ENCODE measurements around the gene CTNNA2. TPM values are rescaled to one million over a fixed set of nuclear protein-coding genes. Genes with fewer than 3 reads are reported as not detected.

CTNNA2 gene
- total RNA-seq, 1 experiment from 2014 or later, result 5.5 TPM

DNA sequence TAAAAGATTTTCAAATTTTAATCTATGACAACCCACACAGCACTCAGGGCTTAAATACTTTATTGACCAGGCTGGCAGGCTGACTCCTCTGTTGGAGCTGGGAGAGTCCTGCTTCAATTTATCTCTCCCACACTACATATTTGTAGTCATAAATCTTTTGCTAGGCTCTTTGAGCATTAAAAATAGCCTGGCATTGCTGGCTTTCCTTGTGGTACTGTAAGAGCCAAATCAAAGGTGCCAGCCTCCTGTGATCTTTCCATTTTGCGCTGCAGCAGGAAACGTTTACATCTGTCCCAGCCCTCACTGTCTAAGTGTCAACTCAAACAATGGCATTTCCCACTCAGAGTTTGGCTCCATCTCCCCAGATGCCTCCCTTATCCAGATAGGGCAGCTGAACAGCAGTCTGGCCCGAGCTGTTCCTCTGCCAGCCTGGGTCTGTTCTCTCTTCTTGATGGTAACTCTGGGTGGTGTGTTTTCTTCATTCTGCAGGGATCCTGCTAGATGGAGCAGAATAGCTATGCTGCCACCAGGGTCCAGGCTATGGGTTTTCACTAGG, 729.6 kb downstream of the CTNNA2 start:
- no peak overlapping the region for H3K56ac ChIP-seq (ENCODE audit: insufficient read length, low read depth, low read length)
- no peak overlapping the region for H3K4me2 ChIP-seq (ENCODE audit: insufficient read depth, insufficient read length, low read length)
- H3K14ac ChIP-seq (ENCODE audit: insufficient read depth, low read length), result no peak overlapping the region; the same call in 1 of the 2 replicates
- no peaks in the 10 kb centered on the region for H3K27me3 ChIP-seq (ENCODE audit: insufficient read depth, low read length)
- no peaks in the 10 kb centered on the region for H4K20me1 ChIP-seq (ENCODE audit: control insufficient read depth, insufficient read depth, insufficient read length)
- no peak overlapping the region for H2AK5ac ChIP-seq (ENCODE audit: insufficient read length, low read length)
- Mint-ChIP-seq H3K27ac (no peak overlapping the region; a peak in 1 of 7 replicates), H3K4me1 (peaks cover 13 to 14% of the 10 kb centered on the region in 2 experiments), H3K27me3 (ENCODE audit: low read depth) (no peaks in the 10 kb centered on the region), H3K9me3 (no peaks in the 10 kb centered on the region), H3K36me3 (ENCODE audit: insufficient read depth in 1 of 3, low read depth in 3 of 3) (no peaks in the 10 kb centered on the region), H3K4me3 (no peak overlapping the region)
- H3K23ac ChIP-seq (ENCODE audit: insufficient read length, low read depth, low read length), result no peak overlapping the region
- H3K79me1 ChIP-seq (ENCODE audit: insufficient read depth, low read depth, low read length, poor library complexity, severe bottlenecking), result no peaks in the 10 kb centered on the region
- TF ChIP-seq, protein P1, sequence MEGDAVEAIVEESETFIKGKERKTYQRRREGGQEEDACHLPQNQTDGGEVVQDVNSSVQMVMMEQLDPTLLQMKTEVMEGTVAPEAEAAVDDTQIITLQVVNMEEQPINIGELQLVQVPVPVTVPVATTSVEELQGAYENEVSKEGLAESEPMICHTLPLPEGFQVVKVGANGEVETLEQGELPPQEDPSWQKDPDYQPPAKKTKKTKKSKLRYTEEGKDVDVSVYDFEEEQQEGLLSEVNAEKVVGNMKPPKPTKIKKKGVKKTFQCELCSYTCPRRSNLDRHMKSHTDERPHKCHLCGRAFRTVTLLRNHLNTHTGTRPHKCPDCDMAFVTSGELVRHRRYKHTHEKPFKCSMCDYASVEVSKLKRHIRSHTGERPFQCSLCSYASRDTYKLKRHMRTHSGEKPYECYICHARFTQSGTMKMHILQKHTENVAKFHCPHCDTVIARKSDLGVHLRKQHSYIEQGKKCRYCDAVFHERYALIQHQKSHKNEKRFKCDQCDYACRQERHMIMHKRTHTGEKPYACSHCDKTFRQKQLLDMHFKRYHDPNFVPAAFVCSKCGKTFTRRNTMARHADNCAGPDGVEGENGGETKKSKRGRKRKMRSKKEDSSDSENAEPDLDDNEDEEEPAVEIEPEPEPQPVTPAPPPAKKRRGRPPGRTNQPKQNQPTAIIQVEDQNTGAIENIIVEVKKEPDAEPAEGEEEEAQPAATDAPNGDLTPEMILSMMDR (conservative IDR thresholded peaks at IDR 0.05), result no peak
- no peak overlapping the region for H2AFZ ChIP-seq (ENCODE audit: low read length)
- no peak overlapping the region for H4K5ac ChIP-seq (ENCODE audit: insufficient read length, low read depth, low read length)
- no peak overlapping the region for H3K27ac ChIP-seq (ENCODE audit: insufficient read length, low read depth, low read length)
- no peaks in the 10 kb centered on the region for H3K23me2 ChIP-seq (ENCODE audit: insufficient read length, low read depth, low read length, poor library complexity, severe bottlenecking)
- H3K4ac ChIP-seq (ENCODE audit: low read depth, low read length), result no peak overlapping the region
- H2BK12ac ChIP-seq (ENCODE audit: insufficient read length, low read depth, low read length), result no peak overlapping the region
- H4K8ac ChIP-seq (replicated peaks; ENCODE audit: insufficient read length, low read depth, low read length), result no peak overlapping the region
- no peak for DNase-seq
- H3K18ac ChIP-seq (ENCODE audit: insufficient read length, low read depth, low read length), result no peak overlapping the region
- no peak overlapping the region for H4K91ac ChIP-seq (ENCODE audit: insufficient read length, low read depth, low read length)
- H3K4me1 ChIP-seq (ENCODE audit: insufficient read depth, low read length), result no peaks in the 10 kb centered on the region
- H2BK5ac ChIP-seq (ENCODE audit: insufficient read length, low read length), result no peak overlapping the region
- no peak overlapping the region for H2BK15ac ChIP-seq (ENCODE audit: low read depth, low read length)
- H3K9me3 ChIP-seq (ENCODE audit: control insufficient read depth, low read depth, low read length), result no peaks in the 10 kb centered on the region
- no CpG with 5 or more reads among the region's 3 CpGs for WGBS (ENCODE audit: extremely low coverage, insufficient read length, low lambda C conversion rate)
- no peak overlapping the region for H2BK20ac ChIP-seq (ENCODE audit: low read depth, low read length, poor library complexity, severe bottlenecking)
- H2BK120ac ChIP-seq (ENCODE audit: low read depth, low read length, poor library complexity, severe bottlenecking), result no peak overlapping the region
- H3K9ac ChIP-seq (ENCODE audit: extremely low read depth, insufficient read length, low read length), result no peak overlapping the region
- no peak overlapping the region for H3T11ph ChIP-seq (ENCODE audit: low read length)
- H3K79me2 ChIP-seq (ENCODE audit: insufficient read depth, low read length), result no peaks in the 10 kb centered on the region

All from H9 (cell line).